ENCODE data around the gene KRTAP10-11. TPM values are rescaled to one million over a fixed set of nuclear protein-coding genes. Genes with fewer than 3 reads are reported as not detected.
"Not testable (repeated sequence)": the region's sequence is repeated elsewhere in the genome, so short reads cannot be mapped to it uniquely, and the experiment has no call there.

The KRTAP10-11 gene
- total RNA-seq, 4 donors from 2014 or later = not detected

DNA sequence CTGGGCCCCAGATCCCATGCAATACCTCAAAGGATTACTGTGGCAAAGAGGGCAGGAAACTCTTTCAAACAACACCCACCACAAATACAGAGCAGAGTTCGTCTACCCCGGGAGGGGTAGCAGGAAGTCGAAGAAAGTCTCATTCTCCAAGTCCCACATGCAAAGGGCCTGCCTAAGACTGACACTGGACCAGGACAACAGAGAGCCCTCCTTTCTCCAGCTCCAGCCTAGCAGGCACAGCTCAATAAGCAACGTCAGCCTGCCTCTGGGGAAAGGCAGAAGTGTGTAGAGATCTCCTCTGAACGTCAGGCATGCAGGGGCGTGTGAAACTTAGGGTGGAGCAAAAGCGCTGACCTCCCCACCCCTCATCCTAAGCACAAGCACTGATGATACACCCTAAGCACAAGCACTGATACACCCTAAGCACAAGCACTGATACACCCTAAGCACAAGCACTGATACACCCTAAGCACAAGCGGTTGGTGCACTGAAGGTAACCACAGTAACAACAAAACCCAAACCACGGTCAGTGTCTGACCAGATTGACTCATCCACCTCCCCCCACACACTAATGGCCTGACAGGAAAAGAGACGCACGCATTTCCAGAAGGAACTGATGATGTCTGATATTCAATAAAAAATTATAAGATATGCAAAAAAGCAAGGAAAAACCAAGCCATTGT, 12.8 kb downstream of the KRTAP10-11 start:
- Histone ChIP-seq H3K36me3 (no peaks in the 10 kb centered on the region), H3K9me3 (no peaks in the 10 kb centered on the region), H3K27me3 (peaks cover 0 to 3% of the 10 kb centered on the region in 2 donors), H3K27ac (no peak overlapping the region), H3K4me1 (no peaks in the 10 kb centered on the region), H3K4me3 (no peak overlapping the region)
- TF ChIP-seq, protein P1, sequence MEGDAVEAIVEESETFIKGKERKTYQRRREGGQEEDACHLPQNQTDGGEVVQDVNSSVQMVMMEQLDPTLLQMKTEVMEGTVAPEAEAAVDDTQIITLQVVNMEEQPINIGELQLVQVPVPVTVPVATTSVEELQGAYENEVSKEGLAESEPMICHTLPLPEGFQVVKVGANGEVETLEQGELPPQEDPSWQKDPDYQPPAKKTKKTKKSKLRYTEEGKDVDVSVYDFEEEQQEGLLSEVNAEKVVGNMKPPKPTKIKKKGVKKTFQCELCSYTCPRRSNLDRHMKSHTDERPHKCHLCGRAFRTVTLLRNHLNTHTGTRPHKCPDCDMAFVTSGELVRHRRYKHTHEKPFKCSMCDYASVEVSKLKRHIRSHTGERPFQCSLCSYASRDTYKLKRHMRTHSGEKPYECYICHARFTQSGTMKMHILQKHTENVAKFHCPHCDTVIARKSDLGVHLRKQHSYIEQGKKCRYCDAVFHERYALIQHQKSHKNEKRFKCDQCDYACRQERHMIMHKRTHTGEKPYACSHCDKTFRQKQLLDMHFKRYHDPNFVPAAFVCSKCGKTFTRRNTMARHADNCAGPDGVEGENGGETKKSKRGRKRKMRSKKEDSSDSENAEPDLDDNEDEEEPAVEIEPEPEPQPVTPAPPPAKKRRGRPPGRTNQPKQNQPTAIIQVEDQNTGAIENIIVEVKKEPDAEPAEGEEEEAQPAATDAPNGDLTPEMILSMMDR (IDR thresholded peaks at IDR 0.05) = no peak
- no peak for TF ChIP-seq POLR2A (IDR thresholded peaks at IDR 0.05)
- DNase-seq = no peak
- intact Hi-C loops (cut with DNase I; ENCODE audit: low total_unique reads) = no loop called here

DNA sequence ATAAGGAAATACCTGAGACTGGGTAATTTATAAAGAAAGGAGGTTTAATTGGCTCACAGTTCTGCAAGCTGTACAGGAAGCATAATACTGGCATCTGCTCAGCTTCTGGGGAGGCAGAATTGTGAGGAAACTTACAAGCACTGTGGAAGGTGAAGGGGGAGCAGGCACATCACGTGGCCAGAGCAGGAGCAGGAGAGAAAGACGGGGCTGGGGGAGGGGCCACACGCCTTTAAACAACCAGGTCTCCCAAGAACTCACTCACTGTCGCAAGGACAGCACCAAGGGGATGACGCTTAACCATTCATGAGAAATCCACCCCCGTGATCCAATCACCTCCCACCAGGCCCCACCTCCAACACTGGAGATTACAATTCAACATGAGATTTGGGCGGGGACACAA, 15.4 kb downstream of the KRTAP10-11 start:
- intact Hi-C loops (cut with DNase I; ENCODE audit: low total_unique reads); DNase-seq; H3K27ac ChIP-seq; H3K27me3 ChIP-seq; H3K4me3 ChIP-seq; H3K36me3 ChIP-seq; H3K4me1 ChIP-seq; H3K9me3 ChIP-seq: not testable (repeated sequence)

DNA sequence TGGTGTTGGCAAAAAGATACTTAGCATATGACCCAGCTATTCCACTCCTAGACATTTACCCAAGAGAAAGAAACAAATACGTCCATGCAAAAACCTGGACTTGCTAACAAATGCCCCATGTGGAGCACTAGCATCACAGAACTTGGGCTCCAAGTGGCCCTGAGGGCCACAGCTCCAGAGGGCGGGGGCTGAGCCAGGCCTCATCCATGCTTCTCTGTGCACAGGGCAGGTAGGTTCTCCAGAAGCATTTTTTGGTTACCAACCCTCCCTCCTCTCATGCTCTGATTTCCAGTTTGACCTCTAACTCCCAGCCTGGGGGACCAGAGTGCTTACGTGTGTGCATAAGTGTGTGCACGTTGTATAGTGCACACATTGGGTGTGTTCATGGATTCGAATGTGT, 18.5 kb downstream of the KRTAP10-11 start:
- DNase-seq = no peak
- no peak for TF ChIP-seq POLR2A (IDR thresholded peaks at IDR 0.05)
- TF ChIP-seq, protein P1 (IDR thresholded peaks at IDR 0.05) = no peak
- Histone ChIP-seq H3K4me1 (no peaks in the 10 kb centered on the region), H3K4me3 (no peak overlapping the region), H3K27me3 (peaks cover 0 to 3% of the 10 kb centered on the region in 2 donors), H3K27ac (no peak overlapping the region), H3K9me3 (no peaks in the 10 kb centered on the region), H3K36me3 (no peaks in the 10 kb centered on the region)
- intact Hi-C loops (cut with DNase I; ENCODE audit: low total_unique reads) = no loop called here

DNA sequence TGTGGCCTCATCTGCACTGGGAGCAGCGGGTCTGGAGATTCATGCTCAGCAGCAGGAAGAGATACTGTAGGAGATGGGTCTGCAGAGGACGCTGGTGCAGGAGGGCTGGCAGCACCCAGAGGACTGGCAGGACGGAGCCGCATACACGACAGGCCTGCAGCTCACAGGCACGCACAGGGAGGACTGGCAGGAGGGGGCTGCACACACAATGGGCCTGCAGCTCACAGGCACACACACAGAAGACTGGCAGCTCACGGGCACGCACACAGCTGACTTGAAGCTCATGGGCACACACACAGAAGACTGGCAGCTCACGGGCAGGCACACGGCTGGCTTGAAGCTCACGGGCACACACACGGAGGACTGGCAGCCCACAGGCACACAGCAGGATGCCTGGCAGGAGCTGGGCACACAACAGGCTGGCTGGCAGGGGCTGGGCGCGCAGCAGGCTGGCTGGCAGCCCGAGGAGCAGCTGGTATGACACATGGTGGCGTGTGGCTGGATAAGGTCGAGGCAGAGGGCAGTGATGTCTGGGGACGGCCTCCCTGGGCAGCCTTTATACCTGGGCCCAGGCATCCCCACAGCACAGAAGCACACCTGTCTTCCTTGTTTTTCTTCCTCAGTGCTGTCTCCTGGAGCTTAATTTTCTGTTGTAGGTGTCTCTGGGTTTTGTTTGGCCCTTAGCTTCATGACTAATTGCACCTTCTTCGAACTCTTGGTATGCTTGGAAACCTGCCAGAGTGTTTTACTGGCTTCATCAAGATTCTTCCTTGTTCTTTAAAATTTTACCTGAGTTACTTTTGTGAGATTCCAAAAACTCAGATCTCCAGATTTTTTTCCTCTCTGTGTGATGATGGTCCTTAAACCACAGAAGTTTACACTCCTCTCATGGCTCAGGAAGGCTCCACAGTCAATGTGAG, 20.4 kb downstream of the KRTAP10-11 start, which contains the start of gene KRTAP12-2:
Gene KRTAP12-2, minus strand, starts transcription at position 527 of the 920 bp plus-strand sequence. Its CDS starts 41 bp downstream, at position 486.
- H3K9me3 ChIP-seq = peaks cover 0 to 5% of the 10 kb centered on the region in 2 donors
- no peaks in the 10 kb centered on the region for H3K36me3 ChIP-seq
- TF ChIP-seq POLR2A (IDR thresholded peaks at IDR 0.05) = no peak
- TF ChIP-seq, protein P1 (IDR thresholded peaks at IDR 0.05) = no peak
- intact Hi-C loops (cut with DNase I; ENCODE audit: low total_unique reads) = no loop called here
- H3K4me1 ChIP-seq = no peaks in the 10 kb centered on the region
- H3K4me3 ChIP-seq = no peak within 1 kb of the TSS
- H3K27ac ChIP-seq = no peak within 1 kb of the TSS
- no peak for DNase-seq
- no peaks in the 10 kb centered on the region for H3K27me3 ChIP-seq

DNA sequence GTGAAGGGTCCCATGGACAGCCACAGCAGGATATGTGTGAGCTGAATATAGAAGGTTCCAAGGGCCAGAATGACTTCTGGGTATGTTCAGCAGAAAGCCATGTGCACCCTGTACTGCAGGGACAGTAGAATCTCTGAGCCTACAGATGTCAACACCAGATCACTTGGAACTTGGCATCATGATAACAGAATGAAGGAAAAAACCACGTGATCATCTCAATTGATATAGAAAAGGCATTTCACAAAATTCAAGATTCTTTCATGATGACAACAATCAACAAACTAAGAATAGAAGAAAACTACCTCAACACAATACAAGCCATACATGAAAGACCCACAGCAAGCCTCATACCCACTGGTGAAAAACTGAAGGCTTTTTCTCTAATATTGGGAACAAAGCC, 21.4 kb downstream of the KRTAP10-11 start:
- H3K9me3 ChIP-seq = peaks cover 0 to 6% of the 10 kb centered on the region in 2 donors
- no peak for DNase-seq

More for the DNA sequence above, 21.4 kb downstream of the KRTAP10-11 start:
- no peak for TF ChIP-seq POLR2A (IDR thresholded peaks at IDR 0.05)
- TF ChIP-seq, protein P1 (IDR thresholded peaks at IDR 0.05) = no peak
- intact Hi-C loops (cut with DNase I; ENCODE audit: low total_unique reads) = no loop called here
- no peak overlapping the region for H3K27ac ChIP-seq
- no peak overlapping the region for H3K4me3 ChIP-seq
- H3K36me3 ChIP-seq = no peaks in the 10 kb centered on the region
- H3K4me1 ChIP-seq = no peaks in the 10 kb centered on the region
- H3K27me3 ChIP-seq = no peaks in the 10 kb centered on the region
